NCI-H345 treated with DMSO at 0.1 percent for 48 hours (cell line): ENCODE data around the gene MAN1A1.

ENCODE experiments used
- DNase-seq: peaks from one replicate; lab custom pipeline; 2025; ENCODE audit not compliant: unreplicated experiment; lab: John Stamatoyannopoulos, UW

The MAN1A1 gene

GRCh38 chr6:119274197-119274595, 75.4 kb downstream of the MAN1A1 start:
- no peak for DNase-seq

GRCh38 chr6:119273272-119274196, 76.0 kb downstream of the MAN1A1 start:
- DNase-seq, result no peak

DNA sequence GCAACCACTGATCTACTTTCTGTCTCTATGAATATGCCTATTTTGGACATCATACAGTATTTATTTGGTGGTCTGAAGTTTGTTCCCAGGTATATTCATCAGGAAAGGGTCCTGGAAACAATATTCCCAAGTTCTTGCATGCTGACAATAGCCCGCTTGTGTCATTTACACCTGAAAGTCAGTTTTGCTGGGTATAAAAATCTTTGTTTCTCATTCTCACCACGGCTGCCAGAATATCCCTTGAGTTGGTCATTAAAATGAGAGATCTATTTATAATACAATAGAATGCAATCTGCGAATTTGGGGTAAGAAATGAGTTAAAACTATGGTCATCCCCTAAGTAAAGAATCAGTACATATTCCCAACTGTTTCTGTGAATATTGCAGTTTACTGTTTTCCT, 79.0 kb downstream of the MAN1A1 start:
- DNase-seq, result no peak

DNA sequence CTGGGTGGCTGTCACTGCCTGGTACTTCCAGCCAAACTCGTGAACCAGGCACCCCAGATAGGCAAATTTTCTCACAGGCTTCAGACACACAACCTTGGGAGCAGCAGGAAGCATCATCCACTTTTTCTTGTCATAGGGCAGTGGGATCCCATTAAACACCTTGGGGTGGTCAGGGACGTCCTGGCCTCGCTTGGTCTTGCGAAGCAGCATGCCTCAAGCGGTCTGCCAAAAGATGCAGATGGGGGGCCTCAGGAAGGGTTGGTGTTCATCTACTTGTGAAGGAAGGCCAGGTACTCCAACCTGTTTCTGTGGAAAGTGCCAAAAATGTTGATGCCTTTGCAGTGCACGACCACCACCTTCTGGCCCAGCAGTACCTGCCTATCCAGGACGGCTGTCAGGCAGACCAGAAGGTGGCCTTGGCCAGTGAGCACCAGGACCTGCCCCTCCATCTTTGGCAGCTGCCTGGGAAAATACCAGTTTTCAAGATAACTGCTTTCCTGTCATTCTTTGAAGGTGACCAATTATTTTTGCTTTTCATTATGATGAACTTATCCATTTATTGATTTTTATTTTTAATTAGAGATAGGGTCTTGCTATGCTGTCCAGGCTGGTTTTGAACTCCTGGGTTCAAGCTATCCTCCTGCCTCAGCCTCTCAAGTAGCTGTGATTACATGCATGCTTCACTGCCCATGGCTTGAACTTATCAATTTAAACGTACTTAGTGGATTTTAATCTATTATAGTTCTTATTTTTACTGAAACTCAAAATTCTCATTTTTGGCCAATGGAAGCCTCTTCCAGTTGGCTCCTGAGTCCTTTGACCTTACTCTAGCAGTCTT, 80.1 kb downstream of the MAN1A1 start:
- no peak for DNase-seq

- no peak for DNase-seq
Observed at GRCh38 chr6:119267126-119267905, 82.2 kb downstream of the MAN1A1 start.

DNA sequence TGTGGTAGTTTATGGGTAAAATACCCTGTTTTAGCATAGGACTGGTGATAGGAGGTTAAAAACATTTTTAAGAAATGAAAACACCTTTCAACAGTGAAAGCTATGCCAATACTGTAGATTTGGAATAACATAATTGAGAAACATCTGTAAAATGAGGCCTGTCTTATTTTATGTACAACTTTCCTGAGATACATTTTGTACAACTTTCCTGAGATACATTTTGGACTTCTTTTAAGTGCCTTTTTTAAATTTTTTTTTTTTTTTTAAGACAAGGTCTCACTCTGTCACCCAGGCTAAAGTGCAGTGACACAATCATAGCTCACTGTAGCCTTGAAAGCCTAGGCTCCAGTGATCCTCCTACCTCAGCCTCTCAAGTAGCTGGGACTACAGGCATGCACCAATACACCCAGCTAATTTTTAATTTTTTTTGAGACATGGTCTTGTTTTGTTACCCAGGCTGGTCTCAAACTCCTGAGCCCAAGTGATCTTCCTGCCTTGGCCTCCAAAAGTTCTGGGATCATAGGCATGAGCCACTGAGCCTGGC, 84.6 kb downstream of the MAN1A1 start:
- no peak for DNase-seq

DNA sequence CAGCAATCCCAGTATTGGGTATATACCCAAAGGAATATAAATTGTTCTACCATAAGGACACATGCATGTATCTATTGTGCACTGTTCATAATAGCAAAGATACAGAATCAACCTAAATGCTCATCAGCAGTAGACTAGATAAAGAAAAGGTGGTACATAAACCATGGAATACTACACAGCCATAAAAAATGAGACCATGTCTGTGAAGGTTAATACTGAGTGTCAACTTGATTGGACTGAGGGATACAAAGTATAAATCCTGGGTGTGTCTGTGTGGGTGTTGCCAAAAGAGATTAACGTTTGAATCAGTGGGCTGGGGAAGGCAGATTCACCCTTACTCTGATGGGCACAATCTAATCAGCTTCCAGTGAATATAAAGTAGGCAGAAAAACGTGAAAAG, 86.9 kb downstream of the MAN1A1 start:
- DNase-seq, result no peak

DNA sequence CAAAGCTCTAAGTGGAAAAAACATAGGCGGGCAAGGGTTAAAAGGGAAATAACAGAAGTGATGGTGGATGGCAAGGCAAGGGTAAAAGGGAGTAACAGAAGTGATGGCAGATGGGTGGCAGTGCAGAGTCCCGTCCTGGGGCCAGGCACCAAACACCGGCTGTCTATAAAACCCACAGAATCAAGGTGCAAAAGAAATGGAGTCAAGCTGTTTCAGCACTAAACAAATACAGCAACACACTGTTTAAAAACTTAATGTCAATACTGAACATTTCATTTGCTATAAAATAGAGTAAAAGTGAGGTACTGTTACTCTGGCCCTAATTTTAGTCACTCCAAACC, 87.6 kb downstream of the MAN1A1 start:
- DNase-seq, result no peak

DNA sequence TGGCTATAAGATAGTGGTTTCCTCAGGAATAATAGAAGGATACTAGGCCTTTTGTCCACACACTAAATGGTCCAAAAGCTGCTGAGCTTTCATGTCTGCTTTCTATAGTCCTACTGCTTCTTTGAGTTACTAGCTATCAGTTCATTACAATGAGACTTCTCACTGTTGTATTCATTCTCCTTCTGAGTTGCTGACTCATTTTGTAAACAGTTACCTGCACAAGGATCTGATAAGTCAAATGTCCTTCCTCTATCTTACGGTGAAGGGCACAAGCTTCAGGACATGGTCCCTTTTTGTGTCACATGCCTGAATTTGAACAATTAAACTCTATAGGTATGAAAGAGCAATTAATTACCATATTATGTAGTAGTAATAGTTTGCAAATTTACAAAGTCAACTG, 90.5 kb downstream of the MAN1A1 start:
- DNase-seq, result no peak

DNA sequence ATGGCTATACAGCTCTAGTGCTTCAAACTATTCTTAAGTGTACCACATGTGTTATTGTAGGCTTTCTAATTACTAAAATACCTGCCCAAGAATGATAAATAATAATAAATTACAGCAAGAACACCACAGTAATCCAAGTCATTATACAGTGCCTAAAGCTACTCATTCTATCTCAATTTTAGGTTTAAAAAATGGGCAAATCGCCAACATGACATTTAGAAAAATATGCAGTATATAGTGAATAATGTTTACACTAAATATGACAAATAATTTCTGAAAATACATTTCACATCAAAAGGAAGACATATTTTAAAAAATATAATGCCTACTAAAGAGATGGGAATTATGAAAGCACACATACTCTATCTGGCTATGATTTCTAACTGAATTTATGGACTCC, 91.8 kb downstream of the MAN1A1 start:
- no peak for DNase-seq

DNA sequence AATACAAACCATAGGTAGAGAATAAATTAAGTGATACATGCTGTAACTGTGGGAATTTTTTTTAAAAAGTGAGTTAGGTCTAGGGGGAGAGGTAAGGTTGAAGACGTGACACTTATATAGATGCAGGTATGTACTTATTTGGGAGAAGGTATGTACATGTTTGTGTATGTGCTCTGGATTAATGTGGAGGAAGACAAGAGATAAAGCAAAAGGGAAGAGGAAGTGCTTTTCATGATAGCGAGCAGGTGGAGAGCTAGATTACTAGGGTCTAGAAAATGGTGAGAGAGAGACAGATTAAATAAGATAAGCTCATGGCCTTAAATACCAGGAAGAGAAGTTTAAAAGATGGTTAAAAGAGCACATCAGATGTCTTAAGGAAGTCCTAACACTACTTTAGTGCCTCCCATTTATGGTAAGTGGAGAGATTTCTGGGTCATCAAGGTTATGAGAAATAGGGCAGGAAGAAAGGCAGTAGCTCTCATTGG, 92.5 kb downstream of the MAN1A1 start:
- no peak for DNase-seq

DNA sequence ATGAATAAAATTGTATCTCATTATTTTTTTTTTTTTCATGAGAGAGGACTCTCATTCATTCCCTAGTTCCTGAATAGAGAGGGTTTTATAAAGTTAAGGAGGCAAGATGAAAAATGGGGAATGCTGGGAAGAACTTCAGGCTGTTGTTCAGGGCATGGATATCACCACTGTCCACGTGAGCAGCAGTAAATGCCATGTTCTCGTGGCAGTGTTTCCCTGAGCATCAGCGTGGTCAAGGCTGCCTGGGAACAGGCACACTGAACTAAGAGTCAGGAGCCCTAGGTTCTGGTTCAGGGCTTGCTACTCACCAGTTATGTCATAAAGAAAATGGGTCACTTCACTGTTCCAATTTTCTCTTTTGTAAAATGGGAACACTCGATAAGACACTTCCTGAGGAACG, 93.2 kb downstream of the MAN1A1 start:
- no peak for DNase-seq

DNA sequence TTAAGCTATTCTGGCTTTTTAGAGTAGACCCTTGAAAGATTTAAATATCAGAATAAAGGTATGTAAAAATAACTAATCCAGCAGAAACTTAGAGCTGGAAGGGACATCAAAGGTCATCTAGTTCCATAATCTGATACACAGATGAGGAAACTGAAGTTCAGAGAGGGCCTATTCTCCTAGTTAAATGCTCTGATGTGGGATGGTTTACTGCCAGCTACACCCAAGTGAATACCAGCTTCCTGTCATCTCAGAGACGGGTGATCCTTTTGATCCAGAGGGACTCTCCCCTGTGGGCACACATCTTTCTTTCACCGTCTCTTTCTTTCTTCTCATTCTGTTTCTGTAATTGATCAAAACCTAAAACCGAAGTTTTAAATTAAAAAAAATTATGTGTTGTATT, 94.1 kb downstream of the MAN1A1 start:
- no peak for DNase-seq

- no peak for DNase-seq
Observed at GRCh38 chr6:119250036-119250435, 99.5 kb downstream of the MAN1A1 start.

DNA sequence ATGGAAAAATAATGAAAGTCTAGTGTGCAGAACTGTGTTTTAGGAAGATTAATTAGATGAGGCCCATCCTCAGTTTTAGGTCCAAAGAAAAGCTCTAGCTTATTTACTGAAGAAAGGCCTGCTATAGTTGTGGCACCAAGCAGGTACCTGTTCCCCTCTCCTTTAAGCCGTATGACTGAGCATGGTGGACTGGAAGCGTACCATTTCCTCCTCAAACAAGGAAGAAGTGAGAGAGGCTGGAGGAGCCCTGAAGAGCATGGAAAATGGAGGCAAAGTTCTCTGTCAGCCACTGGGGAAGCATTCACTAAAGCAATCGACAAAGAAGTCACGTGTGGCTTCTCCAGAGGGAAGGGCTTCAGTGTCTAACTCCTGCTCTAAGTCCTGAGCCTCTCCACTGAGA, 100.2 kb downstream of the MAN1A1 start:
- DNase-seq, result no peak

DNA sequence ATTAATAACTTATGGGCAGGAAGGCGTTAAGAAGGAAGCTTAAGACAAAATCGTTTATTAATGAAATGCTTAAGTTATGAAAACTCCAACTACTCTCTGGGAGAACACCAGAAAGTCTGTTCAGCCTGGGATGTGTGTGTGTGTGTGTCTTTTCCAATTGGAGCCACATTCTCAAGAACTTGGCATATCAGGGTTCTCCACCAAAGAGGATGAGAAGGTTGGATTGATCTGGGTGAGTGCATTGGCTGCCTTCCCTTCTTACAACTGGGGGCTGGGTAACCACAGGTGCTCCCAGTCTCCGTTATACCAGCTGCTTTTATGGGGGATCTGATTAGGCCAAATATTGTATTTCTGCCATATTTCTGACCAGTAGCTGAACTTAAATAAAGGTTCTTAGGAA, 102.1 kb downstream of the MAN1A1 start:
- no peak for DNase-seq

- DNase-seq, result no peak
Observed at GRCh38 chr6:119243657-119244056, 105.9 kb downstream of the MAN1A1 start.

DNA sequence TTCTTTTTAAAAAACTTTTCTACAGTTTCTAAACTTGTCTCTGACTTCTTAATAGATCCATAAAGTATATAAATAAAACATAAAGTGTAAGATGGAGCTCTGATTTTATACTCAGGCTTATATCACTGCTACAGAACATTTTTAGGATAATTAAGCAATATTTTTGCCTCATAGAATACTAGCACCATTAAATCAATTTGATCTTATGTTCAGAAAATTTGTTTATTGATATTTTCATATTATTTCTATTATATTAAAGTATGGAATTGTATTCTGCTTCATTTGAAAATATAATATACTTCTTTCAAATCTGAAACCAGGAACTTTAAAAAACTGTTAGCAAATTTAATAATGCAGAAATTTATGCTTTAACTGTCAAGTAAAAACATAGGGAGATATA, 106.5 kb downstream of the MAN1A1 start:
- no peak for DNase-seq

GRCh38 chr6:119241540-119242309, 107.8 kb downstream of the MAN1A1 start:
- no peak for DNase-seq

- DNase-seq, result no peak
Observed at GRCh38 chr6:119241111-119241465, 108.5 kb downstream of the MAN1A1 start.
